Measurements from ENCODE around the gene GPR161.
"Not testable (repeated sequence)": the region's sequence is repeated elsewhere in the genome, so short reads cannot be mapped to it uniquely, and the experiment has no call there.

The GPR161 gene

GRCh38 chr1:168136709-168137514, at the start of gene GPR161:
TSS of gene GPR161 (minus strand) at chr1:168136930. CDS start at chr1:168104850, 32,080 bp downstream.
- Histone ChIP-seq H3K9ac (ENCODE audit: low read depth, low read length) (peak within 1 kb of the TSS; percentile 87; the same call in 1 of the 2 replicates), H3K27ac (ENCODE audit: low read length) (no peak within 1 kb of the TSS), H3K9me3 (ENCODE audit: insufficient read depth, low read depth, low read length) (no peaks in the 10 kb centered on the region), H3K36me3 (ENCODE audit: insufficient read depth, low read depth, low read length) (no peaks in the 10 kb centered on the region), H3K27me3 (ENCODE audit: insufficient read depth, low read length) (peaks cover 46% of the 10 kb centered on the region), H3K4me1 (ENCODE audit: insufficient read depth, low read length) (peaks cover 7% of the 10 kb centered on the region), H3K4me3 (ENCODE audit: low read length) (peak within 1 kb of the TSS; percentile 94)

GRCh38 chr1:168181063-168181720, 44.5 kb upstream of the GPR161 start:
- not testable (repeated sequence) for H3K9ac ChIP-seq (ENCODE audit: low read depth, low read length); H3K36me3 ChIP-seq (ENCODE audit: insufficient read depth, low read depth, low read length); H3K27ac ChIP-seq (ENCODE audit: low read length); H3K9me3 ChIP-seq (ENCODE audit: insufficient read depth, low read depth, low read length); H3K4me1 ChIP-seq (ENCODE audit: insufficient read depth, low read length); H3K27me3 ChIP-seq (ENCODE audit: insufficient read depth, low read length); H3K4me3 ChIP-seq (ENCODE audit: low read length)

GRCh38 chr1:168180148-168180524, 43.4 kb upstream of the GPR161 start:
- H3K4me3 ChIP-seq (ENCODE audit: low read length) = peak overlapping the region; percentile 95
- no peaks in the 10 kb centered on the region for H3K27me3 ChIP-seq (ENCODE audit: insufficient read depth, low read length)
- H3K4me1 ChIP-seq (ENCODE audit: insufficient read depth, low read length) = peaks cover 2% of the 10 kb centered on the region; the same call in 1 of the 2 replicates
- H3K36me3 ChIP-seq (ENCODE audit: insufficient read depth, low read depth, low read length) = no peaks in the 10 kb centered on the region
- H3K9ac ChIP-seq (ENCODE audit: low read depth, low read length) = peak overlapping the region; percentile 87
- H3K27ac ChIP-seq (ENCODE audit: low read length) = no peak overlapping the region
- no peaks in the 10 kb centered on the region for H3K9me3 ChIP-seq (ENCODE audit: insufficient read depth, low read depth, low read length)

- Histone ChIP-seq H3K27ac (ENCODE audit: low read length) (no peak overlapping the region), H3K27me3 (ENCODE audit: insufficient read depth, low read length) (no peaks in the 10 kb centered on the region), H3K4me3 (ENCODE audit: low read length) (peak overlapping the region; percentile 95), H3K36me3 (ENCODE audit: insufficient read depth, low read depth, low read length) (no peaks in the 10 kb centered on the region), H3K9ac (ENCODE audit: low read depth, low read length) (peak overlapping the region; percentile 87), H3K4me1 (ENCODE audit: insufficient read depth, low read length) (peaks cover 2% of the 10 kb centered on the region; the same call in 1 of the 2 replicates), H3K9me3 (ENCODE audit: insufficient read depth, low read depth, low read length) (no peaks in the 10 kb centered on the region)
These were observed 42.9 kb upstream of the GPR161 start for GRCh38 chr1:168179438-168180147.

- Histone ChIP-seq H3K27me3 (ENCODE audit: insufficient read depth, low read length) (no peaks in the 10 kb centered on the region), H3K4me1 (ENCODE audit: insufficient read depth, low read length) (peaks cover 2% of the 10 kb centered on the region; the same call in 1 of the 2 replicates), H3K4me3 (ENCODE audit: low read length) (peak within 1 kb of the TSS; percentile 95), H3K9me3 (ENCODE audit: insufficient read depth, low read depth, low read length) (no peaks in the 10 kb centered on the region), H3K27ac (ENCODE audit: low read length) (peak within 1 kb of the TSS; percentile 41), H3K36me3 (ENCODE audit: insufficient read depth, low read depth, low read length) (no peaks in the 10 kb centered on the region), H3K9ac (ENCODE audit: low read depth, low read length) (peak within 1 kb of the TSS; percentile 87)
These were observed 42.1 kb upstream of the GPR161 start, which contains the start of gene TIPRL for GRCh38 chr1:168178638-168179437. TSS of gene TIPRL (plus strand) at chr1:168178962. CDS start at chr1:168179078, 116 bp downstream.

GRCh38 chr1:168178227-168178637, 41.5 kb upstream of the GPR161 start:
- Histone ChIP-seq H3K9ac (ENCODE audit: low read depth, low read length) (peak overlapping the region; percentile 65; the same call in 1 of the 2 replicates), H3K27me3 (ENCODE audit: insufficient read depth, low read length) (no peaks in the 10 kb centered on the region), H3K27ac (ENCODE audit: low read length) (peak overlapping the region; percentile 41), H3K9me3 (ENCODE audit: insufficient read depth, low read depth, low read length) (no peaks in the 10 kb centered on the region), H3K36me3 (ENCODE audit: insufficient read depth, low read depth, low read length) (no peaks in the 10 kb centered on the region), H3K4me1 (ENCODE audit: insufficient read depth, low read length) (peaks cover 2% of the 10 kb centered on the region; the same call in 1 of the 2 replicates), H3K4me3 (ENCODE audit: low read length) (peak overlapping the region; percentile 95; the same call in 1 of the 2 replicates)

- Histone ChIP-seq H3K4me1 (ENCODE audit: insufficient read depth, low read length) (no peaks in the 10 kb centered on the region), H3K9me3 (ENCODE audit: insufficient read depth, low read depth, low read length) (no peaks in the 10 kb centered on the region), H3K27ac (ENCODE audit: low read length) (no peak overlapping the region), H3K9ac (ENCODE audit: low read depth, low read length) (no peak overlapping the region), H3K4me3 (ENCODE audit: low read length) (no peak overlapping the region), H3K27me3 (ENCODE audit: insufficient read depth, low read length) (no peaks in the 10 kb centered on the region), H3K36me3 (ENCODE audit: insufficient read depth, low read depth, low read length) (no peaks in the 10 kb centered on the region)
These were observed 35.7 kb upstream of the GPR161 start for GRCh38 chr1:168172250-168172915.

- Histone ChIP-seq H3K4me1 (ENCODE audit: insufficient read depth, low read length) (no peaks in the 10 kb centered on the region), H3K36me3 (ENCODE audit: insufficient read depth, low read depth, low read length) (no peaks in the 10 kb centered on the region), H3K27ac (ENCODE audit: low read length) (no peak overlapping the region), H3K27me3 (ENCODE audit: insufficient read depth, low read length) (no peaks in the 10 kb centered on the region), H3K9me3 (ENCODE audit: insufficient read depth, low read depth, low read length) (no peaks in the 10 kb centered on the region), H3K9ac (ENCODE audit: low read depth, low read length) (no peak overlapping the region), H3K4me3 (ENCODE audit: low read length) (no peak overlapping the region)
These were observed 34.1 kb upstream of the GPR161 start for GRCh38 chr1:168170564-168171508.

GRCh38 chr1:168167806-168168205, 31.1 kb upstream of the GPR161 start:
- no peak overlapping the region for H3K4me3 ChIP-seq (ENCODE audit: low read length)
- H3K27me3 ChIP-seq (ENCODE audit: insufficient read depth, low read length) = no peaks in the 10 kb centered on the region
- no peak overlapping the region for H3K9ac ChIP-seq (ENCODE audit: low read depth, low read length)
- H3K27ac ChIP-seq (ENCODE audit: low read length) = no peak overlapping the region
- no peaks in the 10 kb centered on the region for H3K36me3 ChIP-seq (ENCODE audit: insufficient read depth, low read depth, low read length)
- no peaks in the 10 kb centered on the region for H3K4me1 ChIP-seq (ENCODE audit: insufficient read depth, low read length)
- H3K9me3 ChIP-seq (ENCODE audit: insufficient read depth, low read depth, low read length) = no peaks in the 10 kb centered on the region

GRCh38 chr1:168164771-168165170, 28.0 kb upstream of the GPR161 start:
- H3K27me3 ChIP-seq (ENCODE audit: insufficient read depth, low read length) = no peaks in the 10 kb centered on the region
- no peak overlapping the region for H3K4me3 ChIP-seq (ENCODE audit: low read length)
- no peaks in the 10 kb centered on the region for H3K36me3 ChIP-seq (ENCODE audit: insufficient read depth, low read depth, low read length)
- H3K9ac ChIP-seq (ENCODE audit: low read depth, low read length) = no peak overlapping the region
- no peaks in the 10 kb centered on the region for H3K4me1 ChIP-seq (ENCODE audit: insufficient read depth, low read length)
- H3K9me3 ChIP-seq (ENCODE audit: insufficient read depth, low read depth, low read length) = no peaks in the 10 kb centered on the region; the same call in 1 of the 2 replicates
- no peak overlapping the region for H3K27ac ChIP-seq (ENCODE audit: low read length)

All from iPS-20b (cell line).